NOMO-1 (cell line): ENCODE data around the gene NMNAT2.

Experiments
- DNase-seq, 2 experiments: peaks; one replicate each; lab custom pipeline; 2025; ENCODE audit not compliant: unreplicated experiment in 2 of 2; lab: John Stamatoyannopoulos, UW

Gene NMNAT2

GRCh38 chr1:183368213-183369108 lies 49.7 kb downstream of the NMNAT2 start:
- DNase-seq, result peak in 1 of 2 experiments; percentile 23

GRCh38 chr1:183366116-183366515 lies 52.1 kb downstream of the NMNAT2 start:
- DNase-seq, result no peak

- DNase-seq, result no peak
These were observed 52.5 kb downstream of the NMNAT2 start for GRCh38 chr1:183365676-183366075.

DNA sequence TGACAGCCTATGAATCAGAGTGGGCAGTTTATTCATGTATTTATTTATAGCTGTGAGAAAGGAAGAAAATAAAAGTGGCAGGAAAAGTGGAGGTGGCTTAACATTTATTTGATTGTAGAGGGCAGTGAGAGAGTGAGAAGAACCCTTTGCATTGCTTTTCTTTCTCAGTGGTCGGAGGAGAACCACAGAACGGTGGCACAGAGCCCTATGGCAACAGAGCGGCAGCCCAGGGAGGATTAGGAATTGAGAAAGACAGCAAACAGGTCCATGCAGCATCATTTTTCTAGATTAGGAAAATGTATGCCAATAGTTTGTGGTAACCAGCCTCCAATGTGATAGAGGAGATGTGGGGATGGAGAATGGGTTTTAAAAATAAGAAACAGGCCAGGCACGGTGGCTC lies 53.1 kb downstream of the NMNAT2 start:
- DNase-seq, result no peak

DNA sequence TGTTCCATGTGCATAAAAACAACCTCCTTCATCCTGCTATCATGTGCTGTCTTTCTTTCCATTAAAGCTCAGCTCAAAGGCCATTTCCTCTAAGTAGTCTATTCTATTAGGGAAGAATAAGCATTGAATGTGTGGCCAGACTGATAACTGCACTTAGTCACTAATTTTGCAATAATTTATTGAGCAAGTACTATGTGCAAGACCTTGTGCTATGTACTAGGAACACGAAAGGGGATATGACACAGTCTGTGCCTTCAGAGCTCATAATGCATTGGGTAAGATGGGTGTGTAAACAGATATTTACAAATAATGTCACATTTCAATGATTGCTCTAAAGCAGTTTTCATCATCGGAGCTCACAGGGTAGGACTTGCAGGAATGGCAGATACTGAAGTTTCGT lies 54.2 kb downstream of the NMNAT2 start:
- DNase-seq, result peak; percentile 67 to 86

GRCh38 chr1:183361081-183361480 lies 57.1 kb downstream of the NMNAT2 start:
- DNase-seq, result no peak

- no peak for DNase-seq
These were observed 57.7 kb downstream of the NMNAT2 start for GRCh38 chr1:183360473-183360872.

- no peak for DNase-seq
These were observed 61.5 kb downstream of the NMNAT2 start for GRCh38 chr1:183356534-183357182.

DNA sequence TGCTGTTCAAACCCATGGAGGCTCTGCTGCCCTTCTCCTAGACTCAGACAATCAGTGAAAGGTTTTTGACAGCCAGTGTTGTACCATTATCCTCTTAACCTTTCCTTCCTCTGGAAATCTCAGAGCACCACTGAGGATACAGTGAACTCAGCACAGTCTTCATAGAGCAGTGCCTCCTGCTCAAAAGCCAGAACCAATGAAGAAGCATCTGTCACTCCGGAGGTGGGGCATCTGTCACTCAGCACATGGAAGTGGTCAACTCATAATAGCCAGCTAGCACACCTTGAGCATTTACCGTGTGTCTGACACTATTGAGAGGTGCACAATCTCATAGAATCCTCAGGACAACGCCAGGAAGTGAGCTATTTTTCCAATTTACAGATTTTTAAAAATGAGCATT lies 62.4 kb downstream of the NMNAT2 start:
- DNase-seq, result no peak

- DNase-seq, result no peak
These were observed 63.0 kb downstream of the NMNAT2 start for GRCh38 chr1:183355181-183355580.

DNA sequence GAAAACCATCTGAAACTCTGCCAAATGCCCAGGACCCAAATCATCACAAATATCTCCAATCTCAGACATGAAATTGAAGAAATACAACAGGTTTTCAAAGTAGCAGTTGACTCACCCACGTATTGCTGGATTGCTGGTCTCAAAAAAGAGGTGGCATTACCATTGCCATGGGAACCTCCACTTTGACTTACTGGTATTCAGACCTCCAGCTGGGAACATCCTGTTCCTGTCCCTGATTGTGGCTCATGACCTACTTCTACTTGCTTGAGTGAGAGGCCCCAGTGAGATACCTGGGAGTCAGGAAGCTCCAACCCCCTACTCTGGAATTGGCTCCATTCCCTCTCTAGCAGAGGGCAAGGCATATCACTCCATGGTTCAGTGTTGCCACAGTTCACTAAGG lies 64.6 kb downstream of the NMNAT2 start:
- no peak for DNase-seq

GRCh38 chr1:183349201-183349711 lies 68.9 kb downstream of the NMNAT2 start:
- DNase-seq, result no peak

- DNase-seq, result peak; percentile 40 to 63
These were observed 71.9 kb downstream of the NMNAT2 start for GRCh38 chr1:183346276-183346732.

DNA sequence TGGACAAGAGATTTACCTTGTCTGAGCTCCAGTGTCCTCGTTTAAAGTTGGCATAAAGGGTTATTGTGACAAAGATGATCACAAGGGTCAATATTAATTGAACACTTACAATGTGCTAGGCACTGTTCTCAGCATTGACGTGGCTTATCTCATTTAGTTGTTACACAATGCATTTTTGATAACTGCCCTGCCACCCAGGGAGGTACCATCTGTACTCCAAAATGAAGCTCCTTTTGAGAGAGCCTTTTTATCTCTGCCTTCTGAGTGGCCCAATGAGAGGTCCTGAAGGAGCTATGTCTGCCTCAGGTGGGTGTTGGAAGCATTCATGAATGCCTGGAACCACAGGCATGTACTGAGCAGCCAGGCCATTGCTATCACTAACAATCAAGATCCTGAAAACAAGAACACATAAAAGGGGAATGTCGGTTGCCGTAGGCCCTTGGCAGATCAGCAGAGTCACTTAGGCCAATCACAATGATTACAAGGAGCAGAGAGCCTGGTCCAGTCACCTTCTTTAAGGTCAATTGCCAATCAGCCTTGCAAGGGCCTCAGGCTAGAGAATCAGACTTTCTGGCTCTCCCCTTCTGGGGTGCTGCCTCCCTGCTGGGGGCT lies 78.5 kb downstream of the NMNAT2 start:
- DNase-seq, result no peak

DNA sequence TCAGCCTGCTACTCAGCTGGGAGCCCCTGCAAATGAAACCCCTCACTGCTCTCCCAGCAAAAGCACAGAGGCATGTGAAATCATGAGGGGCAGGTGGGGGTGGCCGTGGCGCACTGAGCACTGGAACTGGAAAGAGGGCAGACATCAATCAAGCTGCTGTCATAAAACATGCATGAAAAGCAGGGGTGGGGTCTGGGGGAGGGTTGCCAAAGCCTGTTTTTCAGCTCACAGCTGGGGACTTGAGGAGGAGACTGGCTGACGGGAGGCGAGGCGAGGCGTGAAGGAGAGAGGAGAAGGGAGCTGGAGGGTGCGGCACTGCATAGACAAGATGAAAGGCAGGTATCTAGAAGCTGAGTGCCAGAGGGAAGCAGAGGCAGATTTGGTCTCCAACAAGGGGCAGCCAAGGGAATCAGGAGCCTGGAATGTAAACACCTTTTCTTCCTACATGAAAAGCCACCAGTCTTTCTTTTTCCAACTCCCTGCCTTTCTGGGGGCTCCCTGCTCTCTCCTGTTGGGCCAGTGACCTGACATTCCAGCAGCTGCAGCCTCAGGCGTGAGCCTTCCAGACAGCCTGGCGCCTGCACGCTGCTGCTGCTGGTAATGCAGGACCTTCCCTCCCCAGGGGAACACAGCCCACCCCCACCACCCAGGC lies 87.0 kb downstream of the NMNAT2 start:
- DNase-seq, result no peak

DNA sequence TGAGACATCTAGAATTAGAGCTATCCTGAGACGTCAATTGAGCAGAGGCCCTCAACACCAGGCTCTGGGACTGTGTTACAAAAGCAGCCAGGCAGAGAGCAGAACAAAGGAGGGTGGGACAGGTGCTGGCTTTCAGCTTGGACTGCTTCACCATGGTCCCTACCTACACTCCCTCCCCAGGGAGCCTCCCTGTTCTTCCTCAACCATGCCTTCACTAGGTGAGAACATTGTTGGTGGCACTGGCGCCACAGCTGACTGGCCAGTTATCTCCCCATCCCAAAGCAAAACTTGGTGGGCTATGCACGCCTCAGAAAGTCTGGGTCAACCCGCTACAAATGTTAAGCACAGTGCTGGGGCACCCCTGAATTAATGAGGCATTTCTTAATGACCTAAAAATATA lies 87.8 kb downstream of the NMNAT2 start:
- no peak for DNase-seq

- DNase-seq, result no peak
These were observed 89.8 kb downstream of the NMNAT2 start for GRCh38 chr1:183328371-183328770.

- no peak for DNase-seq
These were observed 90.5 kb downstream of the NMNAT2 start for GRCh38 chr1:183327434-183328290.

GRCh38 chr1:183323849-183324683 lies 94.1 kb downstream of the NMNAT2 start:
- no peak for DNase-seq
